ENCODE measurements around the gene SENP8. TPM values are rescaled to one million over a fixed set of nuclear protein-coding genes. Genes with fewer than 3 reads are reported as not detected.
"Not testable (repeated sequence)": the region's sequence is repeated elsewhere in the genome, so short reads cannot be mapped to it uniquely, and the experiment has no call there.

The SENP8 gene
- total RNA-seq, 2 donors from 2014 or later: 0.54 to 0.78 TPM

GRCh38 chr15:72169236-72169920 lies 51.2 kb downstream of the SENP8 start:
- ATAC-seq (ENCODE audit: insufficient number of reproducible peaks, low FRiP score, low read depth): no peak
- Histone ChIP-seq H3K4me1 (ENCODE audit: control insufficient read depth in 1 of 2, low read depth in 2 of 2) (peaks cover 0 to 12% of the 10 kb centered on the region in 2 donors), H3K4me3 (no peak overlapping the region), H3K9me3 (no peaks in the 10 kb centered on the region), H3K27ac (no peak overlapping the region), H3K36me3 (no peaks in the 10 kb centered on the region), H3K27me3 (replicated peaks; ENCODE audit: insufficient read depth) (no peaks in the 10 kb centered on the region)
- DNase-seq (ENCODE audit: low spot score): no peak
- TF ChIP-seq CTCF (IDR thresholded peaks at IDR 0.05): no peak

DNA sequence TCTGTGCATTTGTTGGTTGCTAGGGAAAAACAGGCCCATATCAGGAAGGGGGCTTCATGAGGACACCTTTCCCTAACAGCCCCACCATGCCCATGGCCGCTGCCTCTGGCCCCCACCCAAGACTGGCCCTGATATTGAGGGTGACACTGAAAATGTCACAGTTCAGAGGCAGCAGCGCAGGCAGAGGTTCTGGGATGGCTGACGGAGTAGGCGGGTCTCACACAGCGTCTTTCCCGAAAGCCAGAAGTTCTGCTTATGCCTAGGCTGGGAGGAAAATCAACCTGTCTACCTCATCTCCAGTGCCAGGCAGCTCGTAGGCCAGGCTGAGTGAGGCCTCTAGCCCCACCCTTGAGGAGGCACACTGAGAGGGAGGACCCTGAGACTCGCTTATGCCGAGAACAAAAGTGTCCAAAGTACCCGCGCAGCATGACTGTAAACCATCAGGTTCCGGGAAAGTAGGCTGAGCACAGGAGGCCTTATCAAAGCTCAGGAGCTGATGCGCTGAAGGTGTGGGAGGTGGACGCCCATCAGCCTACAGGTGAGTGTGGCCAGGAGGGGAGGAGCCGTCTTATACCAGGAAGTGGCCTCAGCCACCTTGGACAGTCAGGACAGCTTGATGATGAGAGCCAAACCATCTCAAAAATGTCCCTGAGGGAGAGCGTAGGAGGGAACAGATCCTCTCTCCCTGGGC lies 51.9 kb downstream of the SENP8 start:
- no peak for ATAC-seq (ENCODE audit: insufficient number of reproducible peaks, low FRiP score, low read depth)
- Histone ChIP-seq H3K36me3 (no peaks in the 10 kb centered on the region), H3K27me3 (replicated peaks; ENCODE audit: insufficient read depth) (no peaks in the 10 kb centered on the region), H3K27ac (no peak overlapping the region), H3K4me3 (no peak overlapping the region), H3K4me1 (ENCODE audit: control insufficient read depth in 1 of 2, low read depth in 2 of 2) (peaks cover 0 to 12% of the 10 kb centered on the region in 2 donors), H3K9me3 (no peaks in the 10 kb centered on the region)
- TF ChIP-seq CTCF (IDR thresholded peaks at IDR 0.05): no peak
- no peak for DNase-seq (ENCODE audit: low spot score)

DNA sequence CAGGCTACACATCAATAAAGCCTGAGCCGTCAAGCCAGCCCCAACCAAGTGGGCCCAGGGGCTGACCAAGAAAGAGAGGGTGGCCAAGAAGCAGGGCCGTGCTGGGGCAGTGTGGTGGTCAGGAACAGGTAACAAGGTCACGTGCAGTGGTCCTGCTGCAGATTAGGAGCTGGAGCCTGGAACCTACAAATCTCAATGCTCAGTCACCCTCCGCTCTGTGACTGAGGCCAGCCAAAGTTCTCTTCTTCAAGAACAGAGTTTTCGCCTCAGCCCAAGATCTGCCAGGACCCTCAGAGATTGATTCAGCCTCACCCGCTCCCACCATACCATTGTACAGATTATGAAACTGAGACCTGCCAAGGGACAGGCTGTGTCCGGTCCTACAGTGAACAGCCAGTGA lies 52.5 kb downstream of the SENP8 start:
- ATAC-seq (ENCODE audit: insufficient number of reproducible peaks, low FRiP score, low read depth) (no peak), DNase-seq (ENCODE audit: low spot score) (no peak)
- no peak for TF ChIP-seq CTCF (IDR thresholded peaks at IDR 0.05)
- Histone ChIP-seq H3K9me3 (no peaks in the 10 kb centered on the region), H3K36me3 (no peaks in the 10 kb centered on the region), H3K27ac (no peak overlapping the region), H3K4me3 (no peak overlapping the region), H3K27me3 (replicated peaks; ENCODE audit: insufficient read depth) (no peaks in the 10 kb centered on the region), H3K4me1 (ENCODE audit: control insufficient read depth in 1 of 2, low read depth in 2 of 2) (peaks cover 0 to 12% of the 10 kb centered on the region in 2 donors)

- DNase-seq (ENCODE audit: low spot score); H3K27me3 ChIP-seq (replicated peaks; ENCODE audit: insufficient read depth); ATAC-seq (ENCODE audit: insufficient number of reproducible peaks, low FRiP score, low read depth); H3K4me3 ChIP-seq; H3K27ac ChIP-seq; H3K36me3 ChIP-seq; H3K9me3 ChIP-seq: not testable (repeated sequence)
- peaks cover 0 to 21% of the 10 kb centered on the region in 2 donors for H3K4me1 ChIP-seq (ENCODE audit: control insufficient read depth in 1 of 2, low read depth in 2 of 2)
These were observed 53.8 kb downstream of the SENP8 start for GRCh38 chr15:72171978-72172377.

GRCh38 chr15:72172796-72173195 lies 54.6 kb downstream of the SENP8 start:
- Histone ChIP-seq H3K27ac (no peak overlapping the region), H3K27me3 (replicated peaks; ENCODE audit: insufficient read depth) (no peaks in the 10 kb centered on the region), H3K4me1 (ENCODE audit: control insufficient read depth in 1 of 2, low read depth in 2 of 2) (peaks cover 0 to 21% of the 10 kb centered on the region in 2 donors), H3K4me3 (no peak overlapping the region), H3K36me3 (no peaks in the 10 kb centered on the region), H3K9me3 (no peaks in the 10 kb centered on the region)
- DNase-seq (ENCODE audit: low spot score): no peak
- TF ChIP-seq CTCF (IDR thresholded peaks at IDR 0.05): no peak
- ATAC-seq (ENCODE audit: insufficient number of reproducible peaks, low FRiP score, low read depth): no peak

Data from thoracic aorta (tissue), 2 donors.